KOPT-K1 (cell line): ENCODE data around the gene TBC1D2B.

Experiments
- H3K27ac ChIP-seq: fragments of 200-600 bp; sonication (generic); 2 replicates; pipeline ENCODE4 v1.5.1; 2016; ENCODE audit warnings: antibody characterized with exemption, mild to moderate bottlenecking, low read depth, low read length; ENCODE audit not compliant: poor library complexity, severe bottlenecking
- H3K36me3 ChIP-seq: fragments of 200-600 bp; sonication (generic); 2 replicates; pipeline ENCODE4 v1.5.1; 2017; ENCODE audit warnings: antibody characterized with exemption, mild to moderate bottlenecking, low read length, moderate library complexity; ENCODE audit not compliant: insufficient read depth
- H3K9me3 ChIP-seq: fragments of 200-600 bp; sonication (generic); 2 replicates; pipeline ENCODE4 v1.5.1; 2017; ENCODE audit warnings: antibody characterized with exemption, low read length, mild to moderate bottlenecking; ENCODE audit not compliant: insufficient read depth, poor library complexity, severe bottlenecking

Gene TBC1D2B

DNA sequence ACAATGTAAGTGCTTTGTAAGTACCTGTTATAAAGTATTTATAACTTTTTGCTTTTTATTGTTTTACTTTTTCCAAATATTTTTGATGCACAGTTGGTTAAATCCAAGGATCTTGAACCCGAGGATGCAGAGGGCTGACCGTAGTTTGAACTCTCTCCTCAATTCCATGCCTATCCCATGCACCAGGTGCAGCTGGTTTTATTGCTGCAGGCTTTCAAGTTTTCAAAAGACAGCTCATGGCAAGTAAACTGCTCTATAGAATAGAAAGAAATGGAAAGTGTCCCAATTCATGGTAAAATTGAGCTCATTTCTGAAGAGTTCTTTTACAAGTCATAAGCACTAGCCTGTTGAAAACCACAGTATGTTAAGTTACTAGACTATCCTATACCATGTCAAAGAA lies 131.9 kb downstream of the TBC1D2B start:
- no peak overlapping the region for H3K27ac ChIP-seq
- no peaks in the 10 kb centered on the region for H3K36me3 ChIP-seq
- no peaks in the 10 kb centered on the region for H3K9me3 ChIP-seq
